BLaER1 treated with 17β-estradiol and CSF1 and Interleukin-3, amounts not matched to agents 10 nM and 100 nM (cell line): ENCODE data around the gene PINK1.

ENCODE experiments used
- H3K27ac ChIP-seq, 11 experiments: shearing (Covaris generic); formaldehyde crosslinking; 2 replicates each; pipeline ENCODE4 v1.8.1; 2022
- H3K27me3 ChIP-seq, 11 experiments: shearing (Covaris generic); formaldehyde crosslinking; 2 replicates each; pipeline ENCODE4 v1.8.1; 2022
- H3K36me3 ChIP-seq, 11 experiments: shearing (Covaris generic); formaldehyde crosslinking; 2 replicates each; pipeline ENCODE4 v1.8.1; 2022
- H3K4me1 ChIP-seq, 10 experiments: shearing (Covaris generic); formaldehyde crosslinking; 2 replicates each; pipeline ENCODE4 v1.8.1; 2022
- H3K4me2 ChIP-seq, 11 experiments: shearing (Covaris generic); formaldehyde crosslinking; 2 replicates each; pipeline ENCODE4 v1.8.1; 2022
- H3K4me3 ChIP-seq, 10 experiments: shearing (Covaris generic); formaldehyde crosslinking; 2 replicates each; pipeline ENCODE4 v1.8.1; 2022
- H3K9ac ChIP-seq, 11 experiments: shearing (Covaris generic); formaldehyde crosslinking; 2 replicates each; pipeline ENCODE4 v1.8.1; 2022
- H3K9me3 ChIP-seq, 11 experiments: shearing (Covaris generic); formaldehyde crosslinking; replicated peaks in 1 of 11; 2 replicates each; pipeline ENCODE4 v1.8.1; 2022
- H4K20me1 ChIP-seq, 11 experiments: shearing (Covaris generic); formaldehyde crosslinking; 2 replicates each; pipeline ENCODE4 v1.8.1; 2022
- Cebpa-rat ChIP-seq, 11 experiments: shearing (Covaris generic); IDR thresholded peaks; 2 replicates each; pipeline ENCODE4 v1.8.1; 2022

The PINK1 gene

DNA sequence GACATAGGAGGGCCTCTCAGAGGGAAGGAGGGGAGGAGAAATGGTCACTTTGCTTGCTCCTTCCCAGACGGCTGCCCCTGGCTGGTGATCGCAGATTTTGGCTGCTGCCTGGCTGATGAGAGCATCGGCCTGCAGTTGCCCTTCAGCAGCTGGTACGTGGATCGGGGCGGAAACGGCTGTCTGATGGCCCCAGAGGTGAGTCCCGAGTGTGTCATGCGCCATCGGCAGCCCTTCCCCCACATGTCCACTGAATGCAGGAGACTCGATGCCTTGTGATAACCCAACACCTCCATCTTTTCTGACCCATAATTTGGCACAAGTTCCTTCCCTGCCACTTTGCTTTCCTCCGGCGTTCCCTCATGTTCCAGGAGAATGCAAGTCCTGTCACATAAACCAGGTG is 15.2 kb downstream of the PINK1 start:
- H4K20me1 ChIP-seq, result peaks cover 4 to 49% (median 17%) of the 10 kb centered on the region in 11 experiments; a peak in 19 of 22 replicates
- H3K9ac ChIP-seq, result no peak overlapping the region
- H3K27me3 ChIP-seq, result no peaks in the 10 kb centered on the region
- H3K27ac ChIP-seq, result no peak overlapping the region
- no peaks in the 10 kb centered on the region for H3K9me3 ChIP-seq
- H3K4me3 ChIP-seq, result no peak overlapping the region
- no peaks in the 10 kb centered on the region for H3K4me1 ChIP-seq
- no peak overlapping the region for H3K4me2 ChIP-seq
- H3K36me3 ChIP-seq, result peaks cover 51 to 88% (median 65%) of the 10 kb centered on the region in 11 experiments
- TF ChIP-seq Cebpa-rat (IDR thresholded peaks at IDR 0.05), result no peak

DNA sequence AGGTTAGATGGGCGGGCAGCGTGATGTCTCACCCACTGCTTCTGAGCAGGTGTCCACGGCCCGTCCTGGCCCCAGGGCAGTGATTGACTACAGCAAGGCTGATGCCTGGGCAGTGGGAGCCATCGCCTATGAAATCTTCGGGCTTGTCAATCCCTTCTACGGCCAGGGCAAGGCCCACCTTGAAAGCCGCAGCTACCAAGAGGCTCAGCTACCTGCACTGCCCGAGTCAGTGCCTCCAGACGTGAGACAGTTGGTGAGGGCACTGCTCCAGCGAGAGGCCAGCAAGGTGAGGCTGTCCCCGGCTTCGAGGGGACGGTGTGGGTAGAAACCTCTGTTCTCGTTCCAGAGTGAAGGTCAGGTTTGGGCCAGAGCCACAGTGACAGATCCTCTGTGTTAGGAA is 15.7 kb downstream of the PINK1 start:
- Histone ChIP-seq H3K27me3 (no peaks in the 10 kb centered on the region), H3K36me3 (peaks cover 56 to 90% (median 70%) of the 10 kb centered on the region in 11 experiments), H4K20me1 (peaks cover 7 to 54% (median 22%) of the 10 kb centered on the region in 11 experiments; a peak in 20 of 22 replicates), H3K4me2 (no peak overlapping the region), H3K27ac (no peak overlapping the region), H3K9ac (no peak overlapping the region), H3K9me3 (no peaks in the 10 kb centered on the region), H3K4me3 (no peak overlapping the region), H3K4me1 (no peaks in the 10 kb centered on the region)
- TF ChIP-seq Cebpa-rat (IDR thresholded peaks at IDR 0.05), result no peak

DNA sequence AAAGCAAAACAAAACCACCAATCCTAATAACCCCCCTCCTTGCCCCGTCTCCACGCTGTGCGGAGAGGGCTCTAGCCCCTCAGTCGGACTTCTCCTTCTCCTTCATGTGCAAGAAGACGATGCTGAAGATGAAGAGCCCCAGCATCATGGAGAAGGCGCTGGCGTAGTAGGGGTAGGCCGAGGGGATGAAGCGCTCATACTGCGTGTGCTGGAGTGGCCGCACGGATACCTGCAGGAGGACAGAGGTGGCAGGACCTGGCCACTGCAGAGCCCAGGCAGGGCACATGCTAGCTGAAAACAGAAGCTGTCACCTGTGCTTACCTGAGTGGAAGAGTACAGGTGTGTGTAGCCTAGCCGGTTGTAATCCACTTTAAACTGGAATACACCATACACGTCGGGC is 19.0 kb downstream of the PINK1 start:
- H3K27ac ChIP-seq, result no peak overlapping the region
- H4K20me1 ChIP-seq, result peaks cover 24 to 87% (median 53%) of the 10 kb centered on the region in 11 experiments; a peak in 21 of 22 replicates
- peaks cover 90 to 100% (median 97%) of the 10 kb centered on the region in 11 experiments for H3K36me3 ChIP-seq
- no peaks in the 10 kb centered on the region for H3K9me3 ChIP-seq
- no peaks in the 10 kb centered on the region for H3K4me1 ChIP-seq
- no peaks in the 10 kb centered on the region for H3K27me3 ChIP-seq
- no peak for TF ChIP-seq Cebpa-rat (IDR thresholded peaks at IDR 0.05)
- no peak overlapping the region for H3K4me3 ChIP-seq
- H3K4me2 ChIP-seq, result no peak overlapping the region
- H3K9ac ChIP-seq, result no peak overlapping the region

DNA sequence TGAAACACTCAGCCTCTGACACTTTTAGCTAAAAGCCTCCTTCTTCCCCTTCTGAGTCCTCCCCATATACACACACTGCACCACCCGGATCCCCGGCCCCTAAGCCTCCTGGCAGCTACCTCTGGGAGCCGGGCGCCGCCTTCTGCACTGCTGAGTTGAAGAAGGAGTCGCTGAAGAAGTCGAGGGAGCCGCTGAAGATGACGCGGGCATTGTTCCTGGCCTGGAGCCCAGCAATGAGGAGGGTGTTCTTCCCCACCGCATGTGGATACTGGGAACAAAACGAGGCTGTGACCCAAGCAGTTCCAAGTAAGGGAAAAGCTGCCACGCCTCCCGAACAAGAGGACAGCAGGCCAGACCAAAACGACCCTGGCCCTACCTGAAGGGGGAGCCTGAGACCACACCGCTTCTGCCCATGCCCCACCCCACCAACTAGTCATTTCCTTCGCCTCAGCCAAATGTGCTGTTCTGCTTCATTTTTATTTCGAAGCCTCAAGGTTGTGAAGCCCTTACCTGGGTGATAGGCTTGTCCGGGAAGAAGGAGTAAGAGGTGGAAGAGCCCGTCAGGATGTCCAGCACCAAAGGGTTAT is 20.9 kb downstream of the PINK1 start:
- H3K4me3 ChIP-seq, result no peak overlapping the region
- H3K36me3 ChIP-seq, result peaks cover 98 to 100% (median 100%) of the 10 kb centered on the region in 11 experiments
- H3K4me1 ChIP-seq, result peaks cover 2 to 13% (median 4%) of the 10 kb centered on the region in 10 experiments; a peak in 17 of 20 replicates

DNA sequence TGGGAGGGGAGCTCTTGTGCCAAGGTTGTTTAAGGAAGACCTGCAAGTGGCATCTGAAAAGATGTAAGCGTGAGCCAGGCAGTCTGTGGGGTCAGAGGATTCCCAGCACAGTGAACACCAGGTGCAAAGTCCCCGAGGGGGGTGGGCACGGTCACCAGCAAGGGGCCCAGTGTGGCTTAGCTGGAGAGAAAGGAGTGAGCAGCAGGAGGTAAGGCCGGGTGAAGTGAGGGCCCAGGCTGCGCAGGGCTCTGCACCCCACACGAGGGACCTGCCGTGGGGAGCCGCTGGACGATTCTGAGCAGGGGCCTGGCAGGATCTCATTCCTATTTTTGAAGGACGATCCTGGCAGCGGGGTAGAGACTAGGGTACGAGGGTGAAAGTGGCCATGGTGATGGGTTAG is 23.8 kb downstream of the PINK1 start:
- peaks cover 77 to 81% (median 80%) of the 10 kb centered on the region in 11 experiments for H3K36me3 ChIP-seq
- peaks cover 16 to 27% (median 20%) of the 10 kb centered on the region in 10 experiments for H3K4me1 ChIP-seq
- peak overlapping the region in 4 of 11 experiments; percentile 10 to 38 (median 15); a peak in 1 of 22 replicates for H3K9ac ChIP-seq
- H4K20me1 ChIP-seq, result peaks cover 52 to 89% (median 77%) of the 10 kb centered on the region in 11 experiments; a peak in 21 of 22 replicates
- no peaks in the 10 kb centered on the region for H3K27me3 ChIP-seq
- TF ChIP-seq Cebpa-rat (IDR thresholded peaks at IDR 0.05), result no peak
- H3K27ac ChIP-seq, result no peak overlapping the region
- no peak overlapping the region for H3K4me2 ChIP-seq
- no peak overlapping the region for H3K4me3 ChIP-seq
- H3K9me3 ChIP-seq, result no peaks in the 10 kb centered on the region

More for the DNA sequence above, 20.9 kb downstream of the PINK1 start:
- H3K4me2 ChIP-seq, result no peak overlapping the region
- no peaks in the 10 kb centered on the region for H3K9me3 ChIP-seq
- TF ChIP-seq Cebpa-rat (IDR thresholded peaks at IDR 0.05), result no peak
- H3K9ac ChIP-seq, result no peak overlapping the region
- H4K20me1 ChIP-seq, result peaks cover 39 to 93% (median 72%) of the 10 kb centered on the region in 11 experiments; a peak in 21 of 22 replicates
- no peak overlapping the region for H3K27ac ChIP-seq
- H3K27me3 ChIP-seq, result no peaks in the 10 kb centered on the region

DNA sequence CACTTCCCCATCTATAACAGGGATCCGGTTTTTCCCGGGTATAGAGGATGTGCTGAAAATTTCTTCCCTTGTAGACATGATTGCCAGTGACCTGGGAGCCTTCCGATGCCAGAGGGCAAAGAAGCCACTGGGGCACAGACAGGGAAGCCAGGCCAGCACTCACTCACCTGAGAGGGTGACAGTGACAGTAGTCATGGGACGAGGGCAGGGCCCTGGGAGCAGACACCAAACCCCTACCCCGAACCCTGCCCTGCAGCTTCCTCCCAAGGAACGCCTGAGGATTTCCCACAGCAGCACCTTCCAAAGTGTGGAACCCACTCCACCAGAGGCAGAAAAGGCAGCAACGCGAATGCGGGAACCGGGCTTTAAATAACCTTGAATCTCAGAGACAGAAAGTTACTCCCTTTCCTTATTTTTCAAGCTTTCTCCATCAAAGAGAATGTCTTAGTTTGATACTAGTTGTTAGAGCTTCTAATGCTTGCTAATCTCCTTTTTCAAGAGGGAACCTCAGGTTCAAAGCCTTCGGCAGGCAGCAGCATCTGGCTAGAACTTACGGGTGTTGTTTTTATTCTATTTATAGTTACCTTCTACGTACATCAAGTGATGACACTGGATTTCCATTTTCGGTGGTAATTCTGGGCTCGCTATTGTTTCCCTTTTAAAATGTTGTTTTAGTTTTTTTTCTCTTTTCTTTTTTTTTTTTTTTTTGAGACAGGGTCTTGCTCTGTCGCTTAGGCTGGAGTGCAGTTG is 25.1 kb downstream of the PINK1 start:
- peaks cover 49 to 76% (median 65%) of the 10 kb centered on the region in 11 experiments; a peak in 21 of 22 replicates for H4K20me1 ChIP-seq
- H3K27me3 ChIP-seq, result no peaks in the 10 kb centered on the region
- TF ChIP-seq Cebpa-rat (IDR thresholded peaks at IDR 0.05), result no peak
- peaks cover 64 to 68% (median 66%) of the 10 kb centered on the region in 11 experiments for H3K36me3 ChIP-seq
- peak overlapping the region in 7 of 11 experiments; percentile 3 to 87 (median 85); a peak in 4 of 22 replicates for H3K9ac ChIP-seq
- H3K4me2 ChIP-seq, result peak overlapping the region in 1 of 11 experiments; percentile 91; a peak in 2 of 22 replicates
- peaks cover 21 to 34% (median 26%) of the 10 kb centered on the region in 10 experiments for H3K4me1 ChIP-seq
- no peaks in the 10 kb centered on the region for H3K9me3 ChIP-seq
- H3K27ac ChIP-seq, result no peak overlapping the region
- H3K4me3 ChIP-seq, result no peak overlapping the region

DNA sequence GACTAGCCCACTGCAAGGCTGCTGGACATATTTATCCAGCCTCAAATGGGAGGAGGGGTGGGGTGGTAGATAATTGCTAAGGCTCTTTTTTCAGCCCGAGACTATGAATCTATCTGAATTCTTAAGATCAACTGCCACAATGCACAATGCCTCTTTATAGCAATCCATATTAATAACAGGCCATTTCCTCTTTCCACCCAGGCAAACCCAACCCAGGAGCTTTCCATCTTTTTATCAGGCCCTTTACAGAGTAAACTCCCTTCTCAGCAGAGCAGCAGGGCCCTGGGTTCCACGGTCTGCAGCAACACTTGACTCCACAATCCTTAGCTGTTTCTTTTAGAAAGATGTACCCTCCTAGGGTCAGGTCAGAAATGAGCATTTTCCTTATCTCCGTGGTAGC is 27.1 kb downstream of the PINK1 start:
- Histone ChIP-seq H3K36me3 (peaks cover 44 to 48% (median 46%) of the 10 kb centered on the region in 11 experiments), H3K4me2 (peak overlapping the region; percentile 85 to 99 (median 91)), H4K20me1 (peaks cover 35 to 56% (median 46%) of the 10 kb centered on the region in 11 experiments; a peak in 21 of 22 replicates), H3K27me3 (no peaks in the 10 kb centered on the region), H3K4me1 (peaks cover 23 to 36% (median 27%) of the 10 kb centered on the region in 10 experiments), H3K9me3 (no peaks in the 10 kb centered on the region), H3K27ac (peak overlapping the region; percentile 67 to 87 (median 81)), H3K9ac (peak overlapping the region; percentile 83 to 91 (median 86)), H3K4me3 (peak overlapping the region; percentile 87 to 98 (median 92))
- no peak for TF ChIP-seq Cebpa-rat (IDR thresholded peaks at IDR 0.05)

DNA sequence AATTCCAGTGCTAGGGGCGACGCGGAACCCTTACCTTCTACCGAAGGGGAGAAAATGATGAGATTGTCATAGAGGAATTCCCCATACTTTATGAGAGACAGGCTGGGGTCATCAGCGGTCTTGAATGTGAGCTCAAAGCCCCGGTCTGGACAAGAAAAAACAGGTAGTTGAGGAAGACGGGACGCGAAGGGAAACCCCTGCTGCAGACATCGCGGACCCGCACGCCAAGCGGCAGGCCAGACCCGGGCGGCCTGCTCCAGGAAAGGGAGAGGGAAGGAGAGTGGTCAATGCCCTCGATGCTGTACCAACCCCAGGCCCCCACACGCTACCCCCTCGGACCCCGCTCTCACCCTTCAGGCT is 27.6 kb downstream of the PINK1 start:
- Histone ChIP-seq H4K20me1 (peaks cover 30 to 52% (median 41%) of the 10 kb centered on the region in 11 experiments; a peak in 21 of 22 replicates), H3K4me1 (peaks cover 27 to 41% (median 32%) of the 10 kb centered on the region in 10 experiments), H3K4me2 (peak overlapping the region; percentile 85 to 99 (median 91)), H3K9ac (peak overlapping the region; percentile 83 to 91 (median 86)), H3K9me3 (no peaks in the 10 kb centered on the region), H3K27ac (peak overlapping the region; percentile 67 to 87 (median 81)), H3K36me3 (peaks cover 39 to 43% (median 41%) of the 10 kb centered on the region in 11 experiments), H3K27me3 (no peaks in the 10 kb centered on the region), H3K4me3 (peak overlapping the region; percentile 87 to 98 (median 92))
- TF ChIP-seq Cebpa-rat (IDR thresholded peaks at IDR 0.05), result no peak
